Thymus (tissue), 11 donors: ENCODE results near the gene ASTN2. TPM values are rescaled to one million over a fixed set of nuclear protein-coding genes. Genes with fewer than 3 reads are reported as not detected.
A peak's percentile ranks its signal among the peaks of the same experiment; 100 is the strongest.

Source experiments
- DNase-seq, 9 donors: peaks; one replicate each; pipeline ENCODE4 v3.0.0-alpha.2; 2013; ENCODE audit warnings: low spot score in 9 of 9, low read depth in 6 of 9, missing footprints in 1 of 9
- H3K27ac ChIP-seq, 2 donors: one replicate each; pipeline ENCODE4 v1.5.1; 2013; ENCODE audit warnings: control low read depth in 1 of 2, low read depth in 1 of 2, low read length in 1 of 2, mild to moderate bottlenecking in 1 of 2, moderate library complexity in 1 of 2
- H3K27me3 ChIP-seq, 2 donors: one replicate each; pipeline ENCODE4 v1.5.1; 2013; ENCODE audit warnings: low read length in 1 of 2; ENCODE audit not compliant: control insufficient read depth in 2 of 2, insufficient read depth in 1 of 2
- H3K36me3 ChIP-seq, 2 donors: one replicate each; pipeline ENCODE4 v1.5.1; 2013; ENCODE audit warnings: low read length in 1 of 2, mild to moderate bottlenecking in 1 of 2, moderate library complexity in 1 of 2; ENCODE audit not compliant: control insufficient read depth in 2 of 2, insufficient read depth in 2 of 2
- H3K4me1 ChIP-seq, 2 donors: one replicate each; pipeline ENCODE4 v1.5.1; 2013; ENCODE audit warnings: low read length in 2 of 2; ENCODE audit not compliant: control insufficient read depth in 2 of 2, insufficient read depth in 2 of 2
- H3K4me3 ChIP-seq, 2 donors: one replicate each; pipeline ENCODE4 v1.5.1; 2013; ENCODE audit warnings: low read length in 2 of 2, control low read depth in 1 of 2, mild to moderate bottlenecking in 1 of 2
- H3K9me3 ChIP-seq, 2 donors: one replicate each; pipeline ENCODE4 v1.5.1; 2013; ENCODE audit warnings: low read length in 1 of 2, mild to moderate bottlenecking in 1 of 2; ENCODE audit not compliant: control insufficient read depth in 2 of 2, insufficient read depth in 1 of 2
- WGBS: extraction: QIAGEN DNeasy Blood & Tissue Kit; methylation state at CpG from one replicate; pipeline ENCODE4 v1.1.7; 2013; 5-methylcytosine and 5-hydroxymethylcytosine counted together
- polyA plus RNA-seq: library from polyadenylated mRNA; stranded (reverse); fragments of 200-250 nt; gene quantifications from one replicate; pipeline ENCODE4 v1.2.3, GENCODE V29; 2013
- total RNA-seq: library from RNA; stranded (reverse); fragments of 120-200 nt; gene quantifications from one replicate; pipeline ENCODE4 v1.2.4, GENCODE V29; 2013
- donor health status: healthy.

The ASTN2 gene
- total and polyA plus RNA-seq, 2 donors: 5.8 to 5.9 TPM

DNA sequence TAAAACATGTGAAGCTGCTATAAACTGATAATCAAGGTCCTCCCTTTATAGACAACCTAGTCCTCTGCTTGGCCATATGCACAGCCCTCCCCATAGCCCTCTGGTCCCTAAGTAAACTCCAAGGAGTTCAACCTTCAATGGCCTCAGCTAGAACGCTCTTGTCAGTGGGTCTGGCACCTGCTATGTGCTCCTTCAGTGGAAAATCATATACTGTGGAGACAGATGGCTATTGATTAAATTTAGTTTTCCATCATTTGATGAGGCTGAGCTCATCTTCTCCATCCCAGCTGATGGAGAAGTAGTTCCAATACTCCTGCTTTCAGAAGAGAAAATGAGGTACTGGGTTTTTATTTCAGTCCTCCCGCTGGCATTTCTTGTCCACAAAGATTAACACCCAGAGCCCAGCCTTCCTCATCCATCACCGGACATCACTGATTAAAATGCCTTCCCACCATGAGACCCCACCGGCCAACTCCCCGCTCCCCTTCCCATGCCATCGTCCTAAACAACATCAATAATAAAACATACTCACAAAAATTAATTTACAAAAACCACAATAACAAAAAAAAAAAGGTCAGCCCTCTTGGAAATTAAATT, 593.1 kb downstream of the ASTN2 start:
- DNase-seq: no peak

GRCh38 chr9:116819116-116819515, 595.7 kb downstream of the ASTN2 start:
- no peaks in the 10 kb centered on the region for H3K36me3 ChIP-seq
- no peak for DNase-seq
- no peaks in the 10 kb centered on the region for H3K9me3 ChIP-seq
- H3K27me3 ChIP-seq: no peaks in the 10 kb centered on the region
- no peaks in the 10 kb centered on the region for H3K4me1 ChIP-seq
- no peak overlapping the region for H3K27ac ChIP-seq
- WGBS: 81% methylated on average over 1 of the region's 1 CpG
- no peak overlapping the region for H3K4me3 ChIP-seq

More for the DNA sequence above, 593.1 kb downstream of the ASTN2 start:
- Histone ChIP-seq H3K36me3 (no peaks in the 10 kb centered on the region), H3K27ac (no peak overlapping the region), H3K27me3 (no peaks in the 10 kb centered on the region), H3K9me3 (no peaks in the 10 kb centered on the region), H3K4me3 (no peak overlapping the region), H3K4me1 (no peaks in the 10 kb centered on the region)
- 94% methylated on average over 6 of the region's 6 CpGs for WGBS

- 97% methylated on average over 1 of the region's 1 CpG for WGBS
- no peaks in the 10 kb centered on the region for H3K36me3 ChIP-seq
- H3K9me3 ChIP-seq: no peaks in the 10 kb centered on the region
These were observed 597.1 kb downstream of the ASTN2 start for GRCh38 chr9:116817762-116818161.

DNA sequence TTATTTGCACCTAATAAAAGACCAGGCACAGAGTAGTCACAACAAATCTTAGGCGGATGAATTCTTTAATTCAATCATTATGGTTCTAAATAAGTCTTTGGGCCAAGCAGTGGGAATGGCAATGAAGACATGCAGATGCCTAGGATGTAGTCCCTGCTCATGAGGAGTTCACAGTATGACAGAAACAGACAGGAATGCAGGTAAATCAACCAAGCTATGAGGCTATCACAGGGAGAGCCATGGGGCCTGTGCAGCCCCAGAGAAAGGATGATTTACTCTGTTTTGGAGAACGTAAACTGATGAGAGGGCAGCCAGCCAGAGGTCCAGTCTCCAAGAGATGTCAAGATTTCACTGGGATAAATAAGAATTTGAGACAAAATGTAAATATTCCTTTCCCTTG, 598.4 kb downstream of the ASTN2 start:
- Histone ChIP-seq H3K4me1 (no peaks in the 10 kb centered on the region), H3K4me3 (no peak overlapping the region), H3K27me3 (no peaks in the 10 kb centered on the region), H3K27ac (no peak overlapping the region), H3K9me3 (no peaks in the 10 kb centered on the region), H3K36me3 (no peaks in the 10 kb centered on the region)
- no peak for DNase-seq
- 90% methylated on average over 2 of the region's 2 CpGs for whole genome bisulfite sequencing

More at GRCh38 chr9:116817762-116818161, 597.1 kb downstream of the ASTN2 start:
- no peak overlapping the region for H3K27ac ChIP-seq
- H3K27me3 ChIP-seq: no peaks in the 10 kb centered on the region
- no peak overlapping the region for H3K4me3 ChIP-seq
- no peak for DNase-seq
- H3K4me1 ChIP-seq: no peaks in the 10 kb centered on the region

- Histone ChIP-seq H3K4me3 (no peak overlapping the region), H3K4me1 (no peaks in the 10 kb centered on the region), H3K27ac (no peak overlapping the region), H3K36me3 (no peaks in the 10 kb centered on the region), H3K9me3 (no peaks in the 10 kb centered on the region), H3K27me3 (no peaks in the 10 kb centered on the region)
- WGBS: 94% methylated on average over 1 of the region's 1 CpG
- DNase-seq: no peak
These were observed 599.0 kb downstream of the ASTN2 start for GRCh38 chr9:116815835-116816234.

DNA sequence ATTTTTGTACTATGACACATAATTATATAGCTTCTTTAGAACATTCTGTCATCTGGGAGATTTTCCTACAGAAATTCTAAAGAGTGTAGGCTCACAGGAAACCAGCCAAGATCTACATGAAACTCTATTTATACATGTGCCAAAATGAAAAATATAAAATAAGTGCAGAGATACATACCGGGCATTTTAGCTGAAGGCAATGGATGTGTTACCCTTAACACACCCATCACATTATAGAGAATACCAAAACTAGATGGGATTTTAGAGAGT, 601.9 kb downstream of the ASTN2 start:
- no peak for DNase-seq
- Histone ChIP-seq H3K4me3 (no peak overlapping the region), H3K27ac (no peak overlapping the region), H3K27me3 (no peaks in the 10 kb centered on the region), H3K36me3 (no peaks in the 10 kb centered on the region), H3K4me1 (no peaks in the 10 kb centered on the region), H3K9me3 (no peaks in the 10 kb centered on the region)
- 90% methylated on average over 1 of the region's 1 CpG for WGBS

GRCh38 chr9:116812231-116813030, 602.4 kb downstream of the ASTN2 start:
- no peak for DNase-seq
- no peak overlapping the region for H3K27ac ChIP-seq
- no peaks in the 10 kb centered on the region for H3K4me1 ChIP-seq
- H3K36me3 ChIP-seq: no peaks in the 10 kb centered on the region
- H3K27me3 ChIP-seq: no peaks in the 10 kb centered on the region
- 82% methylated on average over 7 of the region's 7 CpGs for WGBS
- no peak overlapping the region for H3K4me3 ChIP-seq
- H3K9me3 ChIP-seq: no peaks in the 10 kb centered on the region

DNA sequence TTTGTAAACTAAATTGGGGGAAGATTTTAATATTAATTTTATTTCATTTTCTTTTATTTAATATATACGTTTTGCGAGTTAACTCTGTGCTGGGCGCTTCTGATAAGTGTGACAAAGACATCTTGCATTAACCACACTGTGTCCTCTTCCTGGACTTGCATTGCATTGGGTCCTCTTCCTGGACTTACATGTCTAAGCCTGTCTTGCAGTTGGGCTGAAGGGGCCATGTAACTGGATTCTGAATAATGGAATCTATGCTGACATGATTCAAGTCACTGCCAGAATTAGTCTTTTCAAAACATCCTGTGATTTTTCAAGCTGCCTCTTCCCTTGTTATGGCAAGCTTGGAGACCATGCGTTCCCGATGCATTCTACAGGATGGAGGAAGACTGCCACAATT, 605.2 kb downstream of the ASTN2 start:
- no peak for DNase-seq
- H3K36me3 ChIP-seq: no peaks in the 10 kb centered on the region
- H3K27ac ChIP-seq: no peak overlapping the region
- H3K27me3 ChIP-seq: no peaks in the 10 kb centered on the region
- no peak overlapping the region for H3K4me3 ChIP-seq
- H3K9me3 ChIP-seq: no peaks in the 10 kb centered on the region
- 53% methylated on average over 5 of the region's 5 CpGs for WGBS
- no peaks in the 10 kb centered on the region for H3K4me1 ChIP-seq

GRCh38 chr9:116806075-116806474, 608.8 kb downstream of the ASTN2 start:
- H3K4me1 ChIP-seq: no peaks in the 10 kb centered on the region
- WGBS: 24% methylated on average over 1 of the region's 1 CpG
- no peak overlapping the region for H3K27ac ChIP-seq
- no peaks in the 10 kb centered on the region for H3K27me3 ChIP-seq
- peak in 1 of 9 donors; percentile 6 for DNase-seq
- no peaks in the 10 kb centered on the region for H3K36me3 ChIP-seq
- H3K4me3 ChIP-seq: no peak overlapping the region
- no peaks in the 10 kb centered on the region for H3K9me3 ChIP-seq
